GM23248 (cell line): ENCODE measurements around the gene SOBP.

Source experiments
- EZH2 ChIP-seq: fragments of 200-600 bp; sonication (generic); IDR thresholded peaks from 2 replicates; pipeline ENCODE4 v1.6.1; 2018; ENCODE audit warnings: antibody characterized with exemption, mild to moderate bottlenecking; ENCODE audit not compliant: insufficient read depth, poor library complexity, severe bottlenecking
- EZH2phosphoT487 ChIP-seq: fragments of 200-600 bp; sonication (generic); IDR thresholded peaks from 2 replicates; pipeline ENCODE4 v1.6.1; 2018; ENCODE audit warnings: antibody characterized with exemption, moderate library complexity, mild to moderate bottlenecking, low read depth; ENCODE audit not compliant: insufficient read depth

DNA sequence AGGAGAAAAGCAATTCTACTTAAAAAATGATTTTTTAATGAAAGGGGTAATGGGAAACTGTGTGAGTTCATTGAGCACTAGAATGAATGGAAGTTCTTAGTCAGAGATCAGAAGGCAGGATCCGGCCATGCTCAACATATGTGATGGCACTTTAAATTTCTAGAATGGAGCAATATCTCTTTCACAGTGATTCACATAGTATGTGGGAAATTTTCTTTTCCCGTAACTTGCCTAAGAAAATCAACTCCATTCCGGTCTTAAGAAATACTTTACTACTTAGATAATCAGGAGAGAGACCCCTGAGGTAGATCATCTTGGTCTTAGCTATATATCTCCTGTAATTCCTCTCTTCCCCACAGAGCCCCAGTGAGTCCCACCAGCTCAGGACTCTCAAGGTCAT, 202.4 kb downstream of the SOBP start:
- no peak for TF ChIP-seq EZH2
- TF ChIP-seq EZH2phosphoT487 = no peak
